ENCODE results near the gene BCL2L15. TPM values are rescaled to one million over a fixed set of nuclear protein-coding genes. Genes with fewer than 3 reads are reported as not detected.

Gene BCL2L15
- total and polyA plus RNA-seq, 2 of the 13 experiments (the other 11 are each of a cell fraction or from before 2014, with no cell fraction given) = 0.03 to 0.27 TPM

- TF ChIP-seq ARID4A (CRISPR knock-in tag; IDR thresholded peaks at IDR 0.05; ENCODE audit: borderline replicate concordance) (peak; percentile 61), FOXA1 (IDR thresholded peaks at IDR 0.05) (no peak), FOXA1 (CRISPR knock-in tag; IDR thresholded peaks at IDR 0.05) (no peak), ZNF207 (IDR thresholded peaks at IDR 0.05; ENCODE audit: borderline replicate concordance) (no peak), FOXA3 (CRISPR knock-in tag; IDR thresholded peaks at IDR 0.05) (no peak; the same call in 1 of the 2 replicates), TSC22D2 (CRISPR knock-in tag; IDR thresholded peaks at IDR 0.05; ENCODE audit: borderline replicate concordance) (no peak), NFKB2 (CRISPR knock-in tag; IDR thresholded peaks at IDR 0.05; ENCODE audit: borderline replicate concordance) (0 out of 2 replicates have a peak, but pooled peaks have one; percentile 28), SKIL (CRISPR knock-in tag; IDR thresholded peaks at IDR 0.05; ENCODE audit: borderline replicate concordance) (no peak), UBTF (CRISPR knock-in tag; IDR thresholded peaks at IDR 0.05) (peak; percentile 3; the same call in 1 of the 2 replicates), ZNF296 (CRISPR knock-in tag; conservative IDR thresholded peaks at IDR 0.05) (no peak), MEF2D (CRISPR knock-in tag; IDR thresholded peaks at IDR 0.05) (0 out of 2 replicates have a peak, but pooled peaks have one; percentile 12), SOX5 (CRISPR knock-in tag; IDR thresholded peaks at IDR 0.05; ENCODE audit: borderline replicate concordance) (no peak), ZHX1 (CRISPR knock-in tag; IDR thresholded peaks at IDR 0.05; ENCODE audit: low read depth) (0 out of 2 replicates have a peak, but pooled peaks have one; percentile 18), CENPT (CRISPR knock-in tag; IDR thresholded peaks at IDR 0.05; ENCODE audit: low read depth) (no peak), ASH2L (IDR thresholded peaks at IDR 0.05; ENCODE audit: insufficient read length, low read depth, low read length) (peak; percentile 3)
Observed at GRCh38 chr1:113905435-113905861, 18.1 kb upstream of the BCL2L15 start (continued).

All from HepG2 (cell line).